ENCODE results near the gene OMA1.

DNA sequence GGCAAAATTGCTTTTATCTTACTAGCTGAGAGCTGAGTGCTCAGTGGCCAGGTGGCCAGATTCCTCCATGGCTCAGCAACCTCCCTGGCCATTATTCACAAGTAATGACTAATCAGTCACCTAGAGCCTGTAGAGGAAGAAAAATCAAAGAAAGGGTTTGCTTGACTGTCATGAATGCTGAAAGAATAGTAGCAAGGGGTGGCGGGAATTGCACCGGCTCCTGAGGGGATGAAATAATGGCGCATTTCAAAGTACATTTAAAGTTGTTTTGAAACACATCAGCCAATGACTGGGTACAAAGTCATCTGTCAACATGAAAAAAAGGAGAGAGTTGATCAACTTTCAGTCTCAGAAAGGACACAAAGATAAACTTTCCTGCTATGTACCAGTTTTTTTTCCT is 99.5 kb downstream of the OMA1 start:
- TF ChIP-seq, protein P1, sequence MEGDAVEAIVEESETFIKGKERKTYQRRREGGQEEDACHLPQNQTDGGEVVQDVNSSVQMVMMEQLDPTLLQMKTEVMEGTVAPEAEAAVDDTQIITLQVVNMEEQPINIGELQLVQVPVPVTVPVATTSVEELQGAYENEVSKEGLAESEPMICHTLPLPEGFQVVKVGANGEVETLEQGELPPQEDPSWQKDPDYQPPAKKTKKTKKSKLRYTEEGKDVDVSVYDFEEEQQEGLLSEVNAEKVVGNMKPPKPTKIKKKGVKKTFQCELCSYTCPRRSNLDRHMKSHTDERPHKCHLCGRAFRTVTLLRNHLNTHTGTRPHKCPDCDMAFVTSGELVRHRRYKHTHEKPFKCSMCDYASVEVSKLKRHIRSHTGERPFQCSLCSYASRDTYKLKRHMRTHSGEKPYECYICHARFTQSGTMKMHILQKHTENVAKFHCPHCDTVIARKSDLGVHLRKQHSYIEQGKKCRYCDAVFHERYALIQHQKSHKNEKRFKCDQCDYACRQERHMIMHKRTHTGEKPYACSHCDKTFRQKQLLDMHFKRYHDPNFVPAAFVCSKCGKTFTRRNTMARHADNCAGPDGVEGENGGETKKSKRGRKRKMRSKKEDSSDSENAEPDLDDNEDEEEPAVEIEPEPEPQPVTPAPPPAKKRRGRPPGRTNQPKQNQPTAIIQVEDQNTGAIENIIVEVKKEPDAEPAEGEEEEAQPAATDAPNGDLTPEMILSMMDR (conservative IDR thresholded peaks at IDR 0.05; ENCODE audit: low read length) = no peak
- TF ChIP-seq EZH2phosphoT487 (IDR thresholded peaks at IDR 0.05; ENCODE audit: borderline replicate concordance) = no peak
